PC-9 (cell line): ENCODE data around the gene ALMS1.

ENCODE experiments used
- CTCF ChIP-seq: fragments of 200-600 bp; sonication (generic); conservative IDR thresholded peaks from 2 replicates; pipeline ENCODE4 v1.6.1; 2017; ENCODE audit warnings: mixed run types, antibody characterized with exemption, mild to moderate bottlenecking, moderate library complexity
- EZH2 ChIP-seq: fragments of 200-600 bp; sonication (generic); IDR thresholded peaks from 2 replicates; pipeline ENCODE4 v1.8.0; 2017; ENCODE audit warnings: antibody characterized with exemption, low read depth

- TF ChIP-seq CTCF = no peak
- TF ChIP-seq EZH2 = no peak
These were observed 108.4 kb downstream of the ALMS1 start for GRCh38 chr2:73494031-73494430.
